Breast epithelium (tissue), 4 donors: ENCODE results near the gene EPN2. TPM values are rescaled to one million over a fixed set of nuclear protein-coding genes. Genes with fewer than 3 reads are reported as not detected.

Source experiments
- DNase-seq, 2 donors: peaks; one replicate each; pipeline ENCODE4 v3.0.0-alpha.2; 2019; ENCODE audit warnings: low spot score in 2 of 2
- H3K27ac ChIP-seq, 2 donors: fragments of 200-600 bp; sonication (generic) in 1 of 2; one replicate each; pipeline ENCODE4 v1.5.1; 2016 to 2019; ENCODE audit warnings: mild to moderate bottlenecking in 1 of 2
- H3K27me3 ChIP-seq, 2 donors: fragments of 200-600 bp; sonication (generic) in 1 of 2; one replicate each; pipeline versions ENCODE4 v1.5.1 to v1.6.0; 2017 to 2019; ENCODE audit warnings: control low read depth in 1 of 2, mild to moderate bottlenecking in 1 of 2
- H3K36me3 ChIP-seq: fragments of 200-600 bp; one replicate; pipeline ENCODE4 v1.5.1; 2019
- H3K4me1 ChIP-seq, 2 donors: fragments of 200-600 bp; sonication (generic); one replicate each; pipeline ENCODE4 v1.5.1; 2016 to 2019; ENCODE audit warnings: control low read depth in 1 of 2
- H3K4me3 ChIP-seq, 3 donors: fragments of 200-600 bp; sonication (generic); 1 replicate in 2 of 3; 2 replicates in 1 of 3; pipeline ENCODE4 v1.5.1; 2016 to 2019; ENCODE audit warnings: mild to moderate bottlenecking in 3 of 3, moderate library complexity in 2 of 3
- H3K9me3 ChIP-seq, 2 donors: fragments of 200-600 bp; sonication (generic) in 1 of 2; one replicate each; pipeline ENCODE4 v1.5.1; 2016 to 2019; ENCODE audit warnings: control low read depth in 1 of 2
- POLR2A ChIP-seq: fragments of 450-650 bp; IDR thresholded peaks from one replicate; pipeline ENCODE4 v1.6.1; 2016; ENCODE audit warnings: antibody characterized with exemption, mild to moderate bottlenecking, moderate library complexity
- POLR2AphosphoS5 ChIP-seq, 3 donors: sonication (generic); formaldehyde crosslinking; IDR thresholded peaks; one replicate each; pipeline ENCODE4 v1.6.1; 2017; ENCODE audit warnings: antibody characterized with exemption in 3 of 3
- intact Hi-C: fragments of 100-400 bp; cut with DNase I; formaldehyde crosslinking; loops from one replicate; pipeline ENCODE4 v1.15.1; 2023; ENCODE audit warnings: low total_unique reads
- total RNA-seq, 3 donors: library from RNA; depleted of rRNA; stranded (reverse); fragments of >200 nt; gene quantifications; one replicate each; pipeline ENCODE4 v1.1.0, GENCODE V29; 2016
- TF ChIP-seq, protein P1 (sequence below), 3 donors: fragments of 450-650 bp; IDR thresholded peaks; one replicate each; pipeline ENCODE4 v1.5.1; 2016 to 2017; ENCODE audit warnings: antibody characterized with exemption in 3 of 3, mild to moderate bottlenecking in 3 of 3, moderate library complexity in 3 of 3

The EPN2 gene
- total RNA-seq, 3 donors from 2014 or later, result 26.6 to 36.7 (median 30.6) TPM

DNA sequence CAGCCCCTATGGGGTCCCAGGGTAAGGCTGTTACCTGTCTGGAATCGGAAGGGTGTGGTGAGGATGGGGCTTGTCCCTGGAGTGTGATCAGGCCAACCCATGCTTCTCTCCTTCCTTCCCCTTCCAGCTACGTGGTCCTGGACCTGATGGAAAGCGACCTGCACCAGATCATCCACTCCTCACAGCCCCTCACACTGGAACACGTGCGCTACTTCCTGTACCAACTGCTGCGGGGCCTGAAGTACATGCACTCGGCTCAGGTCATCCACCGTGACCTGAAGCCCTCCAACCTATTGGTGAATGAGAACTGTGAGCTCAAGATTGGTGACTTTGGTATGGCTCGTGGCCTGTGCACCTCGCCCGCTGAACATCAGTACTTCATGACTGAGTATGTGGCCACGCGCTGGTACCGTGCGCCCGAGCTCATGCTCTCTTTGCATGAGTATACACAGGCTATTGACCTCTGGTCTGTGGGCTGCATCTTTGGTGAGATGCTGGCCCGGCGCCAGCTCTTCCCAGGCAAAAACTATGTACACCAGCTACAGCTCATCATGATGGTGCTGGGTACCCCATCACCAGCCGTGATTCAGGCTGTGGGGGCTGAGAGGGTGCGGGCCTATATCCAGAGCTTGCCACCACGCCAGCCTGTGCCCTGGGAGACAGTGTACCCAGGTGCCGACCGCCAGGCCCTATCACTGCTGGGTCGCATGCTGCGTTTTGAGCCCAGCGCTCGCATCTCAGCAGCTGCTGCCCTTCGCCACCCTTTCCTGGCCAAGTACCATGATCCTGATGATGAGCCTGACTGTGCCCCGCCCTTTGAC lies 143.5 kb downstream of the EPN2 start:
- Histone ChIP-seq H3K36me3 (peaks cover 7% of the 10 kb centered on the region), H3K9me3 (no peaks in the 10 kb centered on the region), H3K4me3 (no peak overlapping the region), H3K4me1 (peaks cover 10 to 23% of the 10 kb centered on the region in 2 donors), H3K27me3 (no peaks in the 10 kb centered on the region), H3K27ac (peak overlapping the region in 1 of 2 donors; percentile 66)
- intact Hi-C loops, result no loop called here
- TF ChIP-seq, protein P1, sequence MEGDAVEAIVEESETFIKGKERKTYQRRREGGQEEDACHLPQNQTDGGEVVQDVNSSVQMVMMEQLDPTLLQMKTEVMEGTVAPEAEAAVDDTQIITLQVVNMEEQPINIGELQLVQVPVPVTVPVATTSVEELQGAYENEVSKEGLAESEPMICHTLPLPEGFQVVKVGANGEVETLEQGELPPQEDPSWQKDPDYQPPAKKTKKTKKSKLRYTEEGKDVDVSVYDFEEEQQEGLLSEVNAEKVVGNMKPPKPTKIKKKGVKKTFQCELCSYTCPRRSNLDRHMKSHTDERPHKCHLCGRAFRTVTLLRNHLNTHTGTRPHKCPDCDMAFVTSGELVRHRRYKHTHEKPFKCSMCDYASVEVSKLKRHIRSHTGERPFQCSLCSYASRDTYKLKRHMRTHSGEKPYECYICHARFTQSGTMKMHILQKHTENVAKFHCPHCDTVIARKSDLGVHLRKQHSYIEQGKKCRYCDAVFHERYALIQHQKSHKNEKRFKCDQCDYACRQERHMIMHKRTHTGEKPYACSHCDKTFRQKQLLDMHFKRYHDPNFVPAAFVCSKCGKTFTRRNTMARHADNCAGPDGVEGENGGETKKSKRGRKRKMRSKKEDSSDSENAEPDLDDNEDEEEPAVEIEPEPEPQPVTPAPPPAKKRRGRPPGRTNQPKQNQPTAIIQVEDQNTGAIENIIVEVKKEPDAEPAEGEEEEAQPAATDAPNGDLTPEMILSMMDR (IDR thresholded peaks at IDR 0.05), result no peak
- no peak for TF ChIP-seq POLR2A
- no peak for DNase-seq

DNA sequence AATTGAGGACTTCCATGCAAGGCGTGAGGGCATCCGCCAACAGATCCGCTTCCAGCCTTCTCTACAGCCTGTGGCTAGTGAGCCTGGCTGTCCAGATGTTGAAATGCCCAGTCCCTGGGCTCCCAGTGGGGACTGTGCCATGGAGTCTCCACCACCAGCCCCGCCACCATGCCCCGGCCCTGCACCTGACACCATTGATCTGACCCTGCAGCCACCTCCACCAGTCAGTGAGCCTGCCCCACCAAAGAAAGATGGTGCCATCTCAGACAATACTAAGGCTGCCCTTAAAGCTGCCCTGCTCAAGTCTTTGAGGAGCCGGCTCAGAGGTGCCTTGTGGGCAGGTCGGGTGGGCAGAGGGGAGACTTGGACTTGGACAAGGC lies 144.2 kb downstream of the EPN2 start:
- no peak for TF ChIP-seq POLR2AphosphoS5 (IDR thresholded peaks at IDR 0.05)
- TF ChIP-seq, protein P1 (IDR thresholded peaks at IDR 0.05), result no peak
- no peak for TF ChIP-seq POLR2A
- no peak for DNase-seq
- Histone ChIP-seq H3K27me3 (no peaks in the 10 kb centered on the region), H3K9me3 (no peaks in the 10 kb centered on the region), H3K4me3 (no peak overlapping the region), H3K27ac (peak overlapping the region; percentile 17 to 66), H3K36me3 (peaks cover 7% of the 10 kb centered on the region), H3K4me1 (peaks cover 15 to 23% of the 10 kb centered on the region in 2 donors)
- intact Hi-C loops, result no loop called here

DNA sequence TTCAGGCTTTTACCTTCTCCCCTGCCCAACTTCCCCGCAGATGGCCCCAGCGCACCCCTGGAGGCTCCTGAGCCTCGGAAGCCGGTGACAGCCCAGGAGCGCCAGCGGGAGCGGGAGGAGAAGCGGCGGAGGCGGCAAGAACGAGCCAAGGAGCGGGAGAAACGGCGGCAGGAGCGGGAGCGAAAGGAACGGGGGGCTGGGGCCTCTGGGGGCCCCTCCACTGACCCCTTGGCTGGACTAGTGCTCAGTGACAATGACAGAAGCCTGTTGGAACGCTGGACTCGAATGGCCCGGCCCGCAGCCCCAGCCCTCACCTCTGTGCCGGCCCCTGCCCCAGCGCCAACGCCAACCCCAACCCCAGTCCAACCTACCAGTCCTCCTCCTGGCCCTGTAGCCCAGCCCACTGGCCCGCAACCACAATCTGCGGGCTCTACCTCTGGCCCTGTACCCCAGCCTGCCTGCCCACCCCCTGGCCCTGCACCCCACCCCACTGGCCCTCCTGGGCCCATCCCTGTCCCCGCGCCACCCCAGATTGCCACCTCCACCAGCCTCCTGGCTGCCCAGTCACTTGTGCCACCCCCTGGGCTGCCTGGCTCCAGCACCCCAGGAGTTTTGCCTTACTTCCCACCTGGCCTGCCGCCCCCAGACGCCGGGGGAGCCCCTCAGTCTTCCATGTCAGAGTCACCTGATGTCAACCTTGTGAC lies 144.7 kb downstream of the EPN2 start:
- no peaks in the 10 kb centered on the region for H3K9me3 ChIP-seq
- intact Hi-C loops, result no loop called here
- TF ChIP-seq POLR2AphosphoS5 (IDR thresholded peaks at IDR 0.05) (no peak), POLR2A (no peak)
- TF ChIP-seq, protein P1 (IDR thresholded peaks at IDR 0.05), result no peak
- H3K27me3 ChIP-seq, result no peaks in the 10 kb centered on the region
- H3K4me1 ChIP-seq, result peaks cover 15 to 27% of the 10 kb centered on the region in 2 donors
- H3K36me3 ChIP-seq, result peaks cover 7% of the 10 kb centered on the region
- peak overlapping the region; percentile 17 to 66 for H3K27ac ChIP-seq
- DNase-seq, result no peak
- no peak overlapping the region for H3K4me3 ChIP-seq

DNA sequence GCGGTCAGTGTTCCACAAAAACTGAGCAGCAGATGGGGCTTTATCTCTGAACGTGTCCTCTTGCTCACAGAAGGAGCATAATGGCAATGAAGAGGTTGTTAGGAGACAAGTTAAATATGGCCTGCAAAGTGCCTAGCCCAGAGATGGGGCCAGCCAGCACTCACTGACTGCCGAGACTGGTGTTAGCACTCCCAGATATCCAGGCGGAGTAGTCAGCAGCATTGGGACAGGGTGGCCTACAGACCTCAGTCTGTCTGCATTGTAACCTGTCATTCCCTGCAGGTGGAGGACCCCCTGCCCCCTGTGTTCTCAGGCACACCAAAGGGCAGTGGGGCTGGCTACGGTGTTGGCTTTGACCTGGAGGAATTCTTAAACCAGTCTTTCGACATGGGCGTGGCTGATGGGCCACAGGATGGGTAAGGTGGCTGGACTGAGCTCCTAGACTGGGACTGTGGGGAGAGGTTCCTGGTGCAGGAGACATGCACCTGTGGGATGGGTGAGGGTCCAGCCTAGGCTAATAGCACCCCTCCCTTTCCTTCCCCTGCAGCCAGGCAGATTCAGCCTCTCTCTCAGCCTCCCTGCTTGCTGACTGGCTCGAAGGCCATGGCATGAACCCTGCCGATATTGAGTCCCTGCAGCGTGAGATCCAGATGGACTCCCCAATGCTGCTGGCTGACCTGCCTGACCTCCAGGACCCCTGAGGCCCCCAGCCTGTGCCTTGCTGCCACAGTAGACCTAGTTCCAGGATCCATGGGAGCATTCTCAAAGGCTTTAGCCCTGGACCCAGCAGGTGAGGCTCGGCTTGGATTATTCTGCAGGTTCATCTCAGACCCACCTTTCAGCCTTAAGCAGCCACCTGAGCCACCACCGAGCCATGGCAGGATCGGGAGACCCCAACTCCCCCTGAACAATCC lies 145.6 kb downstream of the EPN2 start:
- H3K4me3 ChIP-seq, result no peak overlapping the region
- H3K27me3 ChIP-seq, result no peaks in the 10 kb centered on the region
- H3K4me1 ChIP-seq, result peaks cover 21 to 27% of the 10 kb centered on the region in 2 donors
- H3K9me3 ChIP-seq, result no peaks in the 10 kb centered on the region
- peak overlapping the region; percentile 66 to 90 for H3K27ac ChIP-seq
- no peak for DNase-seq
- intact Hi-C loops, result no loop called here
- peaks cover 7% of the 10 kb centered on the region for H3K36me3 ChIP-seq
- TF ChIP-seq POLR2A, result no peak
- TF ChIP-seq POLR2AphosphoS5 (IDR thresholded peaks at IDR 0.05), result no peak
- TF ChIP-seq, protein P1 (IDR thresholded peaks at IDR 0.05), result no peak
